ENCODE data around the gene CDK10. TPM values are rescaled to one million over a fixed set of nuclear protein-coding genes. Genes with fewer than 3 reads are reported as not detected.
"Not testable (repeated sequence)": the region's sequence is repeated elsewhere in the genome, so short reads cannot be mapped to it uniquely, and the experiment has no call there.

The CDK10 gene
- total and polyA plus RNA-seq, 10 of the 15 experiments (the other 5 are each of a cell fraction or from before 2014, with no cell fraction given): 1.5 to 58.7 (median 36.0) TPM

GRCh38 chr16:89689142-89689541 lies 2.7 kb downstream of the CDK10 start:
- no peak for FAIRE-seq
- Histone ChIP-seq H3K9me3 (replicated peaks; ENCODE audit: control insufficient read depth, insufficient read depth, low read length) (no peaks in the 10 kb centered on the region; the same call in 2 of the 3 replicates), H3K4me1 (ENCODE audit: control insufficient read depth, insufficient read depth, low read length) (peaks cover 6% of the 10 kb centered on the region; the same call in 1 of the 2 replicates), H3K9ac (ENCODE audit: control insufficient read depth, insufficient read depth, low read length) (no peak overlapping the region), H3K4me2 (ENCODE audit: control insufficient read depth, insufficient read depth) (no peak overlapping the region), H3K36me3 (ENCODE audit: control insufficient read depth in 2 of 2, insufficient read depth in 2 of 2, low read length in 1 of 2) (peaks cover 0 to 10% of the 10 kb centered on the region in 2 experiments; a peak in 3 of 4 replicates), H3K79me2 (ENCODE audit: control insufficient read depth, insufficient read depth, low read length) (peaks cover 11% of the 10 kb centered on the region), H2AFZ (ENCODE audit: control insufficient read depth, low read depth, low read length) (no peak overlapping the region), H3K27me3 (replicated peaks in 1 of 2; ENCODE audit: control insufficient read depth in 2 of 2, insufficient read depth in 2 of 2, low read length in 1 of 2) (no peaks in the 10 kb centered on the region), H3K4me3 (no peak overlapping the region), H3K27ac (ENCODE audit: control insufficient read depth, insufficient read depth) (no peak overlapping the region), H4K20me1 (ENCODE audit: control insufficient read depth, insufficient read depth) (no peaks in the 10 kb centered on the region)
- ChIA-PET SMC1A (ENCODE audit: uncharacterized antibody, unreplicated experiment) (no interaction called here), RAD21 (ENCODE audit: unreplicated experiment) (no interaction called here), CTCF (interaction anchor here (0.6 to 1.7 kb wide), 2 partner anchors 11 to 18 kb away, joined by 3 to 5 read pairs; no protein-coding TSS in a partner anchor), POLR2A (no interaction called here)
- no peak for TF ChIP-seq EGR1 (IDR thresholded peaks at IDR 0.05; ENCODE audit: borderline replicate concordance in 1 of 2, low read depth in 2 of 2, low read length in 2 of 2)
- no peak for TF ChIP-seq ZBED1 (IDR thresholded peaks at IDR 0.05; ENCODE audit: borderline replicate concordance)
- no peak for TF ChIP-seq HSF1 (IDR thresholded peaks at IDR 0.05; ENCODE audit: low read depth, low read length)
- no peak for TF ChIP-seq NFYB (IDR thresholded peaks at IDR 0.05; ENCODE audit: insufficient read depth, low read depth, low read length)
- no peak for TF ChIP-seq CEBPZ (IDR thresholded peaks at IDR 0.05; ENCODE audit: low read depth, low read length)
- TF ChIP-seq MTA3 (IDR thresholded peaks at IDR 0.05; ENCODE audit: borderline replicate concordance, low read length): no peak
- TF ChIP-seq NFIC (IDR thresholded peaks at IDR 0.05; ENCODE audit: low read depth, low read length): no peak
- WGBS (ENCODE audit: insufficient coverage, insufficient replicate concordance, low lambda C conversion rate, missing lambda C conversion rate): 92% methylated on average over 13 of the region's 13 CpGs
- intact Hi-C loops (cut with micrococcal nuclease; ENCODE audit: unreplicated experiment): no loop called here
- no TSS peak for BruUV-seq (replicated peaks)
- no peak for ATAC-seq
- in situ Hi-C loops (cut with MboI): no loop called here
- no peak for DNase-seq (ENCODE audit: low read depth, low spot score)

- POLR2A ChIA-PET; H2AFZ ChIP-seq (ENCODE audit: control insufficient read depth, low read depth, low read length); H3K9me3 ChIP-seq (replicated peaks; ENCODE audit: control insufficient read depth, insufficient read depth, low read length); BruUV-seq (replicated peaks); in situ Hi-C loops (cut with MboI); RAD21 ChIA-PET (ENCODE audit: unreplicated experiment); H3K27me3 ChIP-seq (replicated peaks in 1 of 2; ENCODE audit: control insufficient read depth in 2 of 2, insufficient read depth in 2 of 2, low read length in 1 of 2); intact Hi-C loops (cut with micrococcal nuclease; ENCODE audit: unreplicated experiment); DNase-seq (ENCODE audit: low read depth, low spot score); ATAC-seq; H3K4me3 ChIP-seq; FAIRE-seq; H3K36me3 ChIP-seq (ENCODE audit: control insufficient read depth in 2 of 2, insufficient read depth in 2 of 2, low read length in 1 of 2); H3K27ac ChIP-seq (ENCODE audit: control insufficient read depth, insufficient read depth); H3K4me2 ChIP-seq (ENCODE audit: control insufficient read depth, insufficient read depth); H4K20me1 ChIP-seq (ENCODE audit: control insufficient read depth, insufficient read depth); SMC1A ChIA-PET (ENCODE audit: uncharacterized antibody, unreplicated experiment); H3K9ac ChIP-seq (ENCODE audit: control insufficient read depth, insufficient read depth, low read length); H3K4me1 ChIP-seq (ENCODE audit: control insufficient read depth, insufficient read depth, low read length): not testable (repeated sequence)
- peaks cover 11% of the 10 kb centered on the region for H3K79me2 ChIP-seq (ENCODE audit: control insufficient read depth, insufficient read depth, low read length)
- CTCF ChIA-PET: interaction anchor here (0.6 to 1.7 kb wide), 2 partner anchors 10 to 18 kb away, joined by 3 to 5 read pairs; no protein-coding TSS in a partner anchor
- WGBS (ENCODE audit: insufficient coverage, insufficient replicate concordance, low lambda C conversion rate, missing lambda C conversion rate): 80% methylated on average over 4 of the region's 4 CpGs
These were observed 3.1 kb downstream of the CDK10 start for GRCh38 chr16:89689621-89690020.
